H1 (cell line): Measurements from ENCODE around the gene HDAC9.

Source experiments
- ASH2L ChIP-seq: fragments of 200-600, 300-600 bp; sonication (generic); IDR thresholded peaks from one replicate; pipeline ENCODE4 v1.7.1; 2017; ENCODE audit warnings: low read length
- EP300 ChIP-seq, 2 experiments: IDR thresholded peaks; 1 replicate in 1 of 2; 2 replicates in 1 of 2; pipeline ENCODE4 v1.6.1; 2011 to 2012; ENCODE audit warnings: low read depth in 2 of 2, low read length in 2 of 2, mild to moderate bottlenecking in 2 of 2, borderline replicate concordance in 1 of 2, inconsistent platforms in 1 of 2, moderate library complexity in 1 of 2
- EZH2 ChIP-seq: fragments of 200-600 bp; sonication (generic); IDR thresholded peaks from 2 replicates; pipeline ENCODE4 v1.7.1; 2012; ENCODE audit warnings: low read depth, mild to moderate bottlenecking, moderate library complexity, low read length, inconsistent platforms; ENCODE audit not compliant: severe bottlenecking
- POLR2AphosphoS5 ChIP-seq: IDR thresholded peaks from 2 replicates; pipeline ENCODE4 v1.6.1; 2011; ENCODE audit warnings: low read depth, low read length
- SP4 ChIP-seq: IDR thresholded peaks from 2 replicates; pipeline ENCODE4 v1.6.1; 2012; ENCODE audit warnings: low read length, inconsistent platforms
- TAF1 ChIP-seq: IDR thresholded peaks from 2 replicates; pipeline ENCODE4 v1.6.1; 2011; ENCODE audit warnings: mild to moderate bottlenecking, low read depth, low read length
- TBP ChIP-seq: IDR thresholded peaks from 2 replicates; pipeline ENCODE4 v1.6.1; 2011; ENCODE audit warnings: low read depth, low read length, improper control_type of control experiment
- TF ChIP-seq, protein P1 (sequence below), 3 experiments: IDR thresholded peaks; 1 replicate in 2 of 3; 2 replicates in 1 of 3; pipeline versions ENCODE4 v1.5.1 to v1.6.1; 2011; ENCODE audit warnings: low read length in 3 of 3, mild to moderate bottlenecking in 3 of 3, inconsistent platforms in 2 of 3, low read depth in 1 of 3, moderate library complexity in 1 of 3; ENCODE audit not compliant: insufficient read depth in 1 of 3; ENCODE audit errors: control extremely low read depth in 1 of 3
- TF ChIP-seq, protein P2 (sequence below): IDR thresholded peaks from 2 replicates; pipeline ENCODE4 v1.6.1; 2012; ENCODE audit warnings: inconsistent platforms
- TF ChIP-seq, protein P3 (sequence below): IDR thresholded peaks from 2 replicates; pipeline ENCODE4 v1.6.1; 2011; ENCODE audit warnings: low read depth, mild to moderate bottlenecking, low read length; ENCODE audit not compliant: insufficient read depth

DNA sequence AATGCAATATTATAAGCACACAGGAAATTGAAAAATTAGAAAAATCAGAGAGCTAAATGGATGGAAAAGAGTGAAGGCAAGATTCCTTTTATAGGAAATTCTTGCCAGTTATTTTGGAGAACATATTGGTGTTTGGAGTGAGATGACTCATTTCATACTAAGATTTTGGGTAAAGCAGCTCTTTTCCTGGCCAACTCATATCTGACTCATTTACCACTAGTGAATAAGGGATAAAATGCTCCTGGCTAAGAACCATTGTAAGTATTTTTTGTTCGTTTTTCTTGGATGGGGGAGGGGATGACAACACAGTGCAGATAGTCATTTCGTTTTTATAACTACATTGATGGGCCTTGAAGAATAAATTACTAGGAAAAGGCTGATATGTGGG lies 482.6 kb downstream of the HDAC9 start:
- TF ChIP-seq POLR2AphosphoS5 (no peak), ASH2L (no peak), EP300 (IDR thresholded peaks at IDR 0.05; ENCODE audit: borderline replicate concordance in 1 of 2, low read depth in 2 of 2, low read length in 2 of 2) (no peak), SP4 (no peak), TBP (no peak), TAF1 (no peak), EZH2 (no peak)
- TF ChIP-seq, protein P1, sequence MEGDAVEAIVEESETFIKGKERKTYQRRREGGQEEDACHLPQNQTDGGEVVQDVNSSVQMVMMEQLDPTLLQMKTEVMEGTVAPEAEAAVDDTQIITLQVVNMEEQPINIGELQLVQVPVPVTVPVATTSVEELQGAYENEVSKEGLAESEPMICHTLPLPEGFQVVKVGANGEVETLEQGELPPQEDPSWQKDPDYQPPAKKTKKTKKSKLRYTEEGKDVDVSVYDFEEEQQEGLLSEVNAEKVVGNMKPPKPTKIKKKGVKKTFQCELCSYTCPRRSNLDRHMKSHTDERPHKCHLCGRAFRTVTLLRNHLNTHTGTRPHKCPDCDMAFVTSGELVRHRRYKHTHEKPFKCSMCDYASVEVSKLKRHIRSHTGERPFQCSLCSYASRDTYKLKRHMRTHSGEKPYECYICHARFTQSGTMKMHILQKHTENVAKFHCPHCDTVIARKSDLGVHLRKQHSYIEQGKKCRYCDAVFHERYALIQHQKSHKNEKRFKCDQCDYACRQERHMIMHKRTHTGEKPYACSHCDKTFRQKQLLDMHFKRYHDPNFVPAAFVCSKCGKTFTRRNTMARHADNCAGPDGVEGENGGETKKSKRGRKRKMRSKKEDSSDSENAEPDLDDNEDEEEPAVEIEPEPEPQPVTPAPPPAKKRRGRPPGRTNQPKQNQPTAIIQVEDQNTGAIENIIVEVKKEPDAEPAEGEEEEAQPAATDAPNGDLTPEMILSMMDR (IDR thresholded peaks at IDR 0.05; ENCODE audit: control extremely low read depth in 1 of 3, insufficient read depth in 1 of 3, low read depth in 1 of 3, low read length in 3 of 3): no peak
- TF ChIP-seq, protein P2, sequence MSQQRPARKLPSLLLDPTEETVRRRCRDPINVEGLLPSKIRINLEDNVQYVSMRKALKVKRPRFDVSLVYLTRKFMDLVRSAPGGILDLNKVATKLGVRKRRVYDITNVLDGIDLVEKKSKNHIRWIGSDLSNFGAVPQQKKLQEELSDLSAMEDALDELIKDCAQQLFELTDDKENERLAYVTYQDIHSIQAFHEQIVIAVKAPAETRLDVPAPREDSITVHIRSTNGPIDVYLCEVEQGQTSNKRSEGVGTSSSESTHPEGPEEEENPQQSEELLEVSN: no peak
- TF ChIP-seq, protein P3, sequence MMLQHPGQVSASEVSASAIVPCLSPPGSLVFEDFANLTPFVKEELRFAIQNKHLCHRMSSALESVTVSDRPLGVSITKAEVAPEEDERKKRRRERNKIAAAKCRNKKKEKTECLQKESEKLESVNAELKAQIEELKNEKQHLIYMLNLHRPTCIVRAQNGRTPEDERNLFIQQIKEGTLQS: no peak
